ENCODE data around the gene ADAMTSL5.

DNA sequence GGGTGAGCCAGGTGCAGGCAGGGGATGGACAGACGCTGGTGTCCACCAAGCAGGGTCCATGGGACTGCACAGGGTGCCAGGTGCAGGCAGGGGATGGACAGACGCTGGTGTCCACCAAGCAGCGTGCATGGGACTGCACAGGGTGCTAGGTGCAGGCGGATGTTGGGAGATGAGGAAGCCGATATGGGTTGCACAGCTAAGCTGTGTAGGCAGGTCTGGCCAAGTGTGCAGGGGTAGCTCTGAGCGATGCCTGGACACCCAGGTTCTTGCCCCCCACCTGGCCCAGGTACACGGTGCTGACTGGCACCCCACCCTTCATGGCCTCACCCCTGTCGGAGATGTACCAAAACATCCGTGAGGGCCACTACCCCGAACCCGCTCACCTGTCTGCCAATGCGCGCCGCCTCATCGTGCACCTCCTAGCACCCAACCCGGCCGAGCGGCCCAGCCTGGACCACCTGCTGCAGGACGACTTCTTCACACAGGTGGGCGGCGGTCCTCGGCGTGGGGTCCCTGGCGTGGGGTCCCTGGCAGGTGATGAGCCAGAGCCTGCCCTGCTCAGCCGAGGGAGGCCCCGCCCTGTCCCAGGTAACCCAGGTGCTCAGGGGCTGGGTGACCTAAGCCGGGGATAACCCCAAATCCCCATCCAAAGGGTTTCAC, 15.0 kb upstream of the ADAMTSL5 start:
- TF ChIP-seq ZBTB7A (IDR thresholded peaks at IDR 0.05; ENCODE audit: low read depth) (no peak), EGR1 (IDR thresholded peaks at IDR 0.05) (no peak), TAF1 (IDR thresholded peaks at IDR 0.05; ENCODE audit: low read depth) (no peak), EP300 (IDR thresholded peaks at IDR 0.05; ENCODE audit: borderline replicate concordance) (no peak), RAD21 (IDR thresholded peaks at IDR 0.05; ENCODE audit: low read depth) (no peak), YY1 (IDR thresholded peaks at IDR 0.05; ENCODE audit: low read depth) (no peak), CEBPB (IDR thresholded peaks at IDR 0.05) (no peak)
- TF ChIP-seq, protein P1, sequence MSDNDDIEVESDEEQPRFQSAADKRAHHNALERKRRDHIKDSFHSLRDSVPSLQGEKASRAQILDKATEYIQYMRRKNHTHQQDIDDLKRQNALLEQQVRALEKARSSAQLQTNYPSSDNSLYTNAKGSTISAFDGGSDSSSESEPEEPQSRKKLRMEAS (IDR thresholded peaks at IDR 0.05): no peak
- TF ChIP-seq, protein P2, sequence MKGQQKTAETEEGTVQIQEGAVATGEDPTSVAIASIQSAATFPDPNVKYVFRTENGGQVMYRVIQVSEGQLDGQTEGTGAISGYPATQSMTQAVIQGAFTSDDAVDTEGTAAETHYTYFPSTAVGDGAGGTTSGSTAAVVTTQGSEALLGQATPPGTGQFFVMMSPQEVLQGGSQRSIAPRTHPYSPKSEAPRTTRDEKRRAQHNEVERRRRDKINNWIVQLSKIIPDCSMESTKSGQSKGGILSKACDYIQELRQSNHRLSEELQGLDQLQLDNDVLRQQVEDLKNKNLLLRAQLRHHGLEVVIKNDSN (IDR thresholded peaks at IDR 0.05): no peak
- TF ChIP-seq, protein P3, sequence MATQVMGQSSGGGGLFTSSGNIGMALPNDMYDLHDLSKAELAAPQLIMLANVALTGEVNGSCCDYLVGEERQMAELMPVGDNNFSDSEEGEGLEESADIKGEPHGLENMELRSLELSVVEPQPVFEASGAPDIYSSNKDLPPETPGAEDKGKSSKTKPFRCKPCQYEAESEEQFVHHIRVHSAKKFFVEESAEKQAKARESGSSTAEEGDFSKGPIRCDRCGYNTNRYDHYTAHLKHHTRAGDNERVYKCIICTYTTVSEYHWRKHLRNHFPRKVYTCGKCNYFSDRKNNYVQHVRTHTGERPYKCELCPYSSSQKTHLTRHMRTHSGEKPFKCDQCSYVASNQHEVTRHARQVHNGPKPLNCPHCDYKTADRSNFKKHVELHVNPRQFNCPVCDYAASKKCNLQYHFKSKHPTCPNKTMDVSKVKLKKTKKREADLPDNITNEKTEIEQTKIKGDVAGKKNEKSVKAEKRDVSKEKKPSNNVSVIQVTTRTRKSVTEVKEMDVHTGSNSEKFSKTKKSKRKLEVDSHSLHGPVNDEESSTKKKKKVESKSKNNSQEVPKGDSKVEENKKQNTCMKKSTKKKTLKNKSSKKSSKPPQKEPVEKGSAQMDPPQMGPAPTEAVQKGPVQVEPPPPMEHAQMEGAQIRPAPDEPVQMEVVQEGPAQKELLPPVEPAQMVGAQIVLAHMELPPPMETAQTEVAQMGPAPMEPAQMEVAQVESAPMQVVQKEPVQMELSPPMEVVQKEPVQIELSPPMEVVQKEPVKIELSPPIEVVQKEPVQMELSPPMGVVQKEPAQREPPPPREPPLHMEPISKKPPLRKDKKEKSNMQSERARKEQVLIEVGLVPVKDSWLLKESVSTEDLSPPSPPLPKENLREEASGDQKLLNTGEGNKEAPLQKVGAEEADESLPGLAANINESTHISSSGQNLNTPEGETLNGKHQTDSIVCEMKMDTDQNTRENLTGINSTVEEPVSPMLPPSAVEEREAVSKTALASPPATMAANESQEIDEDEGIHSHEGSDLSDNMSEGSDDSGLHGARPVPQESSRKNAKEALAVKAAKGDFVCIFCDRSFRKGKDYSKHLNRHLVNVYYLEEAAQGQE (IDR thresholded peaks at IDR 0.05; ENCODE audit: low read depth): no peak
